HG02970 (cell line): ENCODE results near the gene MRPS34.

Experiments
- ATAC-seq: cut with Tn5 transposase; IDR thresholded peaks from one replicate; pipeline ENCODE4 v1.9.1; 2021; ENCODE audit warnings: mild to moderate bottlenecking, moderate library complexity, moderate number of reproducible peaks; ENCODE audit not compliant: unreplicated experiment, low FRiP score

The MRPS34 gene

DNA sequence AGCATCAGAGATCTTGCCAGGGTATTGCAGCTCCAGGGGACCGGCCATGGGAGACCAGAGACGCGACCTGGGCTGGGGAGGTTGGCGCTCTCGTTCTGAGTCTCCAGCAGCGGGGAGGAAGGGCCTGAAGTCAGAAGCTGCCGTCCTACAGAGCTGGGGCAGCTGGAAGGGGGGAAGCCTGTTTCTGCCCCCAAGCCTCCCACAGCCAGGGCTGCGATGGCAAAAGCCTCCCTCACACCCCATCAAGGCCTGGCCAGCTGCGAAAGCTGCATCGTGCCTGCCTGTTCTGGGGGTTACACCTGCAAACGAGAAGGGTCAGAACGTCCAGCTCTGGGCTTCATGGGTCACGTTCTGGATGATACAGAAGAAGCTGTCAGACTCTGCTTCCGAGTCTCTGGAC is 40.9 kb downstream of the MRPS34 start:
- ATAC-seq: no peak

DNA sequence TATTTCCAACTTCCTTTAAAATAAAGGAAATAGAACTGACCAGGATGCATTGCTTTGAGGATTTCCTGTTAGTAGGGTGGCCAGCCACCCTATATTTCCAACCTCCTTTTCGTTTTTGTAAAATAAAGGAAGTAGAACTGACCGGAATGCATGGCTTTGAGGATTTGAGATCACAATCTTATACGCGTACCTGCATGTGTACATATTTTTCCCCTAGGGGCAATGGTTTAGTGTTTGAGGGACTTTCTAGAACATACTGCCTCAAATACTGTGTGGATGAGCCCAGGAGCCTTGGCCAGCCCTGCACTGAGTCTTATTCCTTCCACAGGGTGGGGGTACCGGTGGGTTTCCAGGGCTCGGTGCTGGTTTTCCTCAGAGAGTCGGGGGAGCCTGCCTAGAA is 41.3 kb downstream of the MRPS34 start:
- no peak for ATAC-seq

DNA sequence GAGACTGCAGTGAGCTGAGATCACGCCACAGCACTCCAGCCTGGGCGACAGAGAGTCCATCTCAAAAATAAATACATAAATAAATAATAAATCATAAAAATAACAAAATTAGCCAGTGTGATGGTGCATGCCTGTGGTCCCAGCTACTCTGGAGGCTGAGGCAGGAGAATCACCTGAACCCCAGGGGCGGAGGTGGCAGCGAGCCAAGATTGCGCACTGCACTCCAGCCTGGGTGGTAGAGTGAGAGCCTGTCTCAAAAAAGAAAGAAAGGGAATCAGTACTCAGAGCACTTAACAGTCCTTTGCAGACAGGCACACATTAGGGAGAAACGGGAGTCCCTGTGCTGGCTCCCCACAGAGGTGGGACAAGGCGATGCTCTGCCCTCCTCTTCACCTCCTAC is 41.9 kb downstream of the MRPS34 start:
- ATAC-seq: no peak

DNA sequence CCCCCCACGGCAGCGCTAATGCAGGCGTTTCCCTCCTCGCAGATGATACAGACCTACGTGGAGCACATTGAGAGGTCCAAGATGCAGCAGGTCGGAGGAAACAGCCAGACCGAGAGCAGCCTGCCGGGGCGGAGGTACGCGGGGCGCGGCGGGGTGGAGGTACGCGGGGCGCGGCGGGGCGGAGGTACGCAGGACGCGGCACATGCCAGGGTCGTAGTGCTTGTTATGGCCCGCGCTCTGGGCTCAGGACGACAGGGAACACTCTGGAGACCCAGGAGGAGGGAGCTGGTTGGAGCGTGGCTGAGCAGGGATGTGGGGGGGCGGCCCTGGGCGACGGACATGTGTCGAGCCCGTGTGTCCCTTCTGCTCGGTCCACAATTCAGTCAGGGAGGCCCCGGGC is 43.5 kb downstream of the MRPS34 start:
- ATAC-seq: no peak

DNA sequence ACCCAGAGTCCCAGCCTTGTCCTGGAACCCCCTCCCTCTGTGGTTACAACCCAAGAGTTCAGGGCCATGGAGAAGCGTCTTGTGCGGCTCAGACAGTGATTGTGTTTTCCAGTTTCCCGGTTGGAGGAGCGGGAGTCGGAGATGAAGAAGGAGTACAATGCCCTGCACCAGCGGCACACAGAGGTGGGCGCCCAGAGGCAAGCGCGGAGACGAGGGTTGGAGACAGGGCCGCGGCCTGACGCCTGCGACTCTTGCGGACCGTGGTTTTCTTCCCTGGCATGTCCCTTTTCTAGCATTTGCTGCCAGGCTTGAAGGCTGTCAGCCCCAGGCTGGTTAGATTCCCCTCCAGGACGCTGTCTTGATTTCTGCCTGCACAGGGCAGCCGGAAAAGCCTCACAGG is 43.9 kb downstream of the MRPS34 start:
- ATAC-seq: no peak

DNA sequence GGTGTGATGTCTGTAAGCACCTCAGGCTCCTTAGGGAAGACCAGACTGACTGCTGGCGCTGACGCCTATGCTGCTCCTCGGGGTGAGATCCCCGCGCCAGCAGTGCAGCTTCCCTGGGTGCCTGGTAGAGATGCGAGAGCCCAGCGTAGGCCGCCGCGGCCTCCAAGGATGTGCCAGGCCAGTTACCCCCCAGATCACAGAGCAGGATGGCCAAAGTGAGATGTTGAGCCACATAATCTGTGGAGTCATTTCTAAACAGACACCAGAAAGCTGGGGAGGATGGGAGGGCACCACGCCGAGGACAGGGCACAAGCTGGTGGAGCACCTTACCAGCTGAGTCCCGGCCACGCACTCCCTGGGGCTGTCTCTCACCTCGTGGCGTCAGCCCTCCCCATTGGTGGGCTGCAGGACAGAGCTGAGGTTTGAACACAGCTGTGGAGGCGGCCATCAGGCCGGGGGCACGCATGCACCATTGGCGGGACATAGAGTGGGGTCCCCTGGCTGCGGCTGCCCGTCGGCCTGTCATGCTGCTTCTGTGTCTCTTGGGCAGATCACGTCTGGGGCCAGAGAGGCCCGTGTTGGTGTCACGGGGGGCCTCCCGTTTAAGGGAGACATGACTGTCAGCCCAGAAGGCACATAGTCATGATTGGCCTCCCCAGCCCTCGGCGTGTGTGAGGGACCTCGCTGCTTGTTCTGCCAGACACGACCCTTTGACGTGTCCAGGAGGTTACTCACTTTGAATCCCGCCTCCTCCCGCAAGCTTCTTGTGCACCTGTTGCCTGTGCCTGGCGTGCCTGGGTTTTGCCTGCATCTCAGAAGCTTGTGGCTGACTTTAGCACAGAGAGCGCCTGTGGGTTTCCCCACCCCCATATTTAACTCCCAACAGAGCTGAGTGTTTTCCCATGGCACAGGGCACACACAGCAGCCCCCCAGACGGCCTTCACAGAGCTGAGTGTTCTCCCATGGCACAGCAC is 45.0 kb downstream of the MRPS34 start:
- ATAC-seq: no peak

DNA sequence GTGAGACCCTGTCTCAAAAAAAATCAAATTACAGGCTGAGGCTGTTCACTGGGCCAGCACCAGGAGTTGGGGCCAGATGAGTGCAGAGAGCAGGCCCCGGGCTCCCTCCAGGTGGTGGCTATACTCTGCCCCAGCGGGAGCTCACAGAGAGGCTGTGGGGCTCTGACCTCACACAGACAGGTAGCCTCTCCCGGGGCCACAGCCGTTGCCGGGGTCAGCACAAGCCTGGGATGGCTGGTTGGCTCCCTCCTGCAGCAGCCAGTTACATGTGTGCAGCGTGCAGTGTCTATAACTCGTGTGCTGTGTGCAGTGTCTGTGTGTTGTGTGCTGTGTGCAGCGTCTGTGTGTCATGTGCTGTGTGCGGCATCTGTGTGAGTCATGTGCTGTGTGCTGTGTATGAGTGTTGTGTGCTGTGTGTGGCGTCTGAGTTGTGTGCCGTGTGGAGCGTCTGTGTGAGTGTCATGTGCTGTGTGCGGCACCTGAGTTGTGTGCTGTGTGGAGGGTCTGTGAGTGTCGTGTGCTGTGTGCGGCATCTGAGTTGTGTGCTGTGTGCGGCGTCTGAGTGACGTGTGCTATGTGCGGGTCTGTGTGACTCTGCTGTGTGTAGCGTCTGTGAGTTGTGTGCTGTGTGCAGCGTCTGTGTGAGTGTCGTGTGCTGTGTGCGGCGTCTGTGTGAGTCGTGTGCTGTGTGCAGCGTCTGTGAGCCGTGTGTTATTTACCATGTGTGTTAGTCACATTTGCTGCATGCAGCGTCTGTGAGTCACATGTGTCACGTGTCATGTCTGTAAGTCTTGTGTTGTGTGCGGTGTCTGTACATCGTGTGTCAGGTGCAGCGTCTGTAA is 46.1 kb downstream of the MRPS34 start:
- no peak for ATAC-seq

DNA sequence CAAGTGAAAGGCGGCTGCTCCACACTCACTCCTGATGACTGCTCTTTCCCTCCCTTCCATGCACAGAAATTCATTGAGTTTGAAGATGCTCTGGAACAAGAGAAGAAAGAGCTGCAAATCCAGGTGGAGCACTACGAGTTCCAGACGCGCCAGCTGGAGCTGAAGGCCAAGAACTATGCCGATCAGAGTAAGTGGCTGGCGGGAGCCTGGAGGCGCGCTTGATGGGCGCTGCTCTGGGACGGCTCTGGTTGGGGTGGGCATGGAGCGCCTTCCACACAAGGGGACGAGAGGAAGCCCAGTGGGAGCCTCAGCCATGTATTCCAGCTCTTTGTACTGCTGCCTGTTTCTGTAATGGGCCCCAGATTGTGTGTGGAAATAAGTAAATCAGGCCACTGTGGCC is 48.4 kb downstream of the MRPS34 start:
- ATAC-seq: no peak

DNA sequence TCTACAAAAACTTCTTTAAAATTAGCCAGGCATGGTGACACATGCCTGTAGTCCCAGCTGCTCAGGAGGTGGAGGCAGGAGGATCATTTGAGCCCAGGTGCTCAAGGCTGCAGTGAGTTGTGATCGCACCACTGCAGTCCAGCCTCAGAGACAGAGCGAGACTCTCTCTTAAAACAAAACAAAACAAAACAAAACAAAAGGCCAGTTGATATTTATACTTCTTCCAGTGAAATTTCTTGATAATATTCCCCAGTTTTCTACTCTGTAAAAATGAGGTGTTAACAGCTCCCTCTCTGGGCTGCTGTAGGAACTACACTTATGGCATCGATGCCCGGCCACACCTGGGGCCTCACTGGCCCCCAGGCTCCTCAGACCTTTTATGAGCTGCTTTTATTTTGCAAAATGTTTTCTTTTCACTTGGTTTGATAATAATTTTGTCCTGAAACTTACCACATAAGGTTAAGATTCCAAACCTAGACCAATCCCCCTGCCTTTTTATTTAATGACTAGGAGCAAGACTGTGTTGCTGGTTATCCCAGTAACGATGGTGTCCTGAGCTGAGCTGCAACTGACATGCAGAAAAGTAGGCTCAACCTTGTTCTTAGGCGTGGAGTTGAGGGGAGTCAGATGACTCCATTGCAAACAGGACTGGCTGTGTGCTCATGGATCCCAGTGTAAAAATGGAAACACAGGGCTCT is 49.3 kb downstream of the MRPS34 start:
- ATAC-seq: no peak
